Measurements from ENCODE around the gene ARHGAP42. TPM values are rescaled to one million over a fixed set of nuclear protein-coding genes. Genes with fewer than 3 reads are reported as not detected.

Gene ARHGAP42
- total and polyA plus RNA-seq, 2 of the 13 experiments (the other 11 are each of a cell fraction or from before 2014, with no cell fraction given), result 2.5 to 4.3 TPM

GRCh38 chr11:100739666-100740065 is 52.6 kb downstream of the ARHGAP42 start:
- Histone ChIP-seq H3K4me1 (ENCODE audit: insufficient read depth, low read length) (peaks cover 13% of the 10 kb centered on the region; the same call in 1 of the 2 replicates), H2AFZ (ENCODE audit: low read length) (no peak overlapping the region), H3K36me3 (replicated peaks in 1 of 2; ENCODE audit: control insufficient read depth in 1 of 2, insufficient read depth in 2 of 2, low read length in 2 of 2) (no peaks in the 10 kb centered on the region), H3K9ac (ENCODE audit: insufficient read depth, low read depth, low read length) (no peak overlapping the region), H3K27ac (ENCODE audit: extremely low read length, insufficient read depth, low read length) (no peak overlapping the region), H3K27me3 (ENCODE audit: control insufficient read depth in 1 of 2, insufficient read depth in 2 of 2, low read length in 2 of 2) (no peaks in the 10 kb centered on the region), H4K20me1 (ENCODE audit: insufficient read depth, low read length) (no peaks in the 10 kb centered on the region), H3K9me3 (ENCODE audit: low read length) (no peaks in the 10 kb centered on the region), H3K79me2 (ENCODE audit: insufficient read depth, low read length) (no peaks in the 10 kb centered on the region), H3K4me2 (ENCODE audit: low read depth, low read length) (no peak overlapping the region), H3K4me3 (replicated peaks in 1 of 3; ENCODE audit: insufficient read depth in 1 of 3, low read depth in 2 of 3, low read length in 3 of 3) (no peak overlapping the region)
- peak; percentile 60; the same call in 2 of the 3 replicates for ATAC-seq
- 30% methylated on average over 3 of the region's 3 CpGs for WGBS (ENCODE audit: low lambda C conversion rate)
- in situ Hi-C loops (cut with HindIII; ENCODE audit: extremely low pct_ligation_motif_present, low pct_unique_long_range_greater_than_20kb) (no loop called here), intact Hi-C loops (cut with micrococcal nuclease; ENCODE audit: unreplicated experiment) (no loop called here)
- TF ChIP-seq, protein P1, sequence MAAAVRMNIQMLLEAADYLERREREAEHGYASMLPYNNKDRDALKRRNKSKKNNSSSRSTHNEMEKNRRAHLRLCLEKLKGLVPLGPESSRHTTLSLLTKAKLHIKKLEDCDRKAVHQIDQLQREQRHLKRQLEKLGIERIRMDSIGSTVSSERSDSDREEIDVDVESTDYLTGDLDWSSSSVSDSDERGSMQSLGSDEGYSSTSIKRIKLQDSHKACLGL (CRISPR knock-in tag; IDR thresholded peaks at IDR 0.05), result no peak
- TF ChIP-seq, protein P2, sequence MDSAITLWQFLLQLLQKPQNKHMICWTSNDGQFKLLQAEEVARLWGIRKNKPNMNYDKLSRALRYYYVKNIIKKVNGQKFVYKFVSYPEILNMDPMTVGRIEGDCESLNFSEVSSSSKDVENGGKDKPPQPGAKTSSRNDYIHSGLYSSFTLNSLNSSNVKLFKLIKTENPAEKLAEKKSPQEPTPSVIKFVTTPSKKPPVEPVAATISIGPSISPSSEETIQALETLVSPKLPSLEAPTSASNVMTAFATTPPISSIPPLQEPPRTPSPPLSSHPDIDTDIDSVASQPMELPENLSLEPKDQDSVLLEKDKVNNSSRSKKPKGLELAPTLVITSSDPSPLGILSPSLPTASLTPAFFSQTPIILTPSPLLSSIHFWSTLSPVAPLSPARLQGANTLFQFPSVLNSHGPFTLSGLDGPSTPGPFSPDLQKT (CRISPR knock-in tag; IDR thresholded peaks at IDR 0.05; ENCODE audit: borderline replicate concordance), result no peak
- TF ChIP-seq ZHX2 (IDR thresholded peaks at IDR 0.05; ENCODE audit: low read depth) (no peak), ZHX2 (CRISPR knock-in tag; IDR thresholded peaks at IDR 0.05; ENCODE audit: borderline replicate concordance) (no peak)
- POLR2A ChIA-PET, result no interaction called here
- CTCF ChIA-PET (ENCODE audit: low intra/inter-chr PET ratio, low total read pairs), result no interaction called here
- FAIRE-seq, result no peak
- DNase-seq (ENCODE audit: low spot score), result peak; percentile 40
- BruUV-seq (replicated peaks), result no TSS peak

Data from HepG2 (cell line).